Measurements from ENCODE around the gene FGF12.

FGF12 gene

GRCh38 chr3:192514754-192515663, 212.3 kb downstream of the FGF12 start:
- H3K4me3 ChIP-seq (replicated peaks; ENCODE audit: low read depth, low read length): no peak overlapping the region
- TF ChIP-seq CTCF (IDR thresholded peaks at IDR 0.05; ENCODE audit: low read length, missing control alignments): no peak
- DNase-seq (ENCODE audit: low read depth): no peak

- H3K4me3 ChIP-seq (replicated peaks; ENCODE audit: low read depth, low read length): peak overlapping the region; percentile 4
- no peak for TF ChIP-seq CTCF (IDR thresholded peaks at IDR 0.05; ENCODE audit: low read length, missing control alignments)
- DNase-seq (ENCODE audit: low read depth): peak; percentile 22
Observed at GRCh38 chr3:192514081-192514753, 213.1 kb downstream of the FGF12 start.

- no peak for DNase-seq (ENCODE audit: low read depth)
- no peak for TF ChIP-seq CTCF (IDR thresholded peaks at IDR 0.05; ENCODE audit: low read length, missing control alignments)
- H3K4me3 ChIP-seq (replicated peaks; ENCODE audit: low read depth, low read length): no peak overlapping the region
Observed at GRCh38 chr3:192505731-192506130, 221.6 kb downstream of the FGF12 start.

DNA sequence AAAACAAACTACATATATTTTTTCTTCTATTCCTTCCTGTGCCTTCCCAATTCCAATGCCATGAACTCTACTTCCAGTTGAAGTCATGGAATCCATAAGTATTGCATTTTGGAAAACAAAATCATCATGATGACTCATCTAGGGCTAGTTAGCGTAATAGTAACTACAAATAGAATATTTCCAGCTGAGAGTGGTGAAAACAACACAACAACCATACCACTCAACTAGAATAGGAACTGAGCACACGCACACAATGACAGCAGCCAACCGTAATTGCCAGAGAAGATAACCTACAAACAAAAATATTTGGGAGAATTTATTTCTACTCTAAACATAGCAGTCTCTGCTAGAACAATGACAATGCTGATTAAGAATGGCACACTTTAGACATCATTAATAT, 225.9 kb downstream of the FGF12 start:
- DNase-seq (ENCODE audit: low read depth): no peak
- no peak overlapping the region for H3K4me3 ChIP-seq (replicated peaks; ENCODE audit: low read depth, low read length)
- no peak for TF ChIP-seq CTCF (IDR thresholded peaks at IDR 0.05; ENCODE audit: low read length, missing control alignments)

GRCh38 chr3:192496905-192497587, 230.3 kb downstream of the FGF12 start:
- DNase-seq (ENCODE audit: low read depth): no peak
- no peak overlapping the region for H3K4me3 ChIP-seq (replicated peaks; ENCODE audit: low read depth, low read length)
- TF ChIP-seq CTCF (IDR thresholded peaks at IDR 0.05; ENCODE audit: low read length, missing control alignments): no peak

DNA sequence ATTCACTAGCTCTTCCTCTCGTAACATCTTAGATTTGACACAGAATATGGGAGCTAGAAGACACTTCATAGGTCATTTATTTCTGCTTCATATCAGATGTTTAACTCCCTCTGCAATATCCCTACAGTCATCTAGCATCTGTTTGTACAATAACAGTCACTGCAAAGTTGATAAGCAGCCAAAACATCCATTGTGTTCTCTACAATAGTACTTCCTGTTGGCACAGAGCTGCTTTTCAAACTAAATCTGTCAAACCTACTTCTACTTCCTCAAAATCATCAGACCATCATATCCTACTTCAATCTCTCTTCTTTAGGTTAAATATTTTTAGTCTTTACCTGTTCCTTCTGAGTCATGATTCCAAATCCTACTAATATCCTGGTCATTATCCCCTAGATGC, 233.2 kb downstream of the FGF12 start:
- DNase-seq (ENCODE audit: low read depth): peak; percentile 40
- no peak overlapping the region for H3K4me3 ChIP-seq (replicated peaks; ENCODE audit: low read depth, low read length)
- TF ChIP-seq CTCF (IDR thresholded peaks at IDR 0.05; ENCODE audit: low read length, missing control alignments): no peak
